Transverse colon (tissue), 4 donors: ENCODE results near the gene SF3B6. TPM values are rescaled to one million over a fixed set of nuclear protein-coding genes. Genes with fewer than 3 reads are reported as not detected.

ENCODE experiments used
- DNase-seq: peaks from one replicate; pipeline ENCODE4 v3.0.0-alpha.2; 2019
- H3K27ac ChIP-seq, 4 donors: fragments of 200-600 bp; sonication (generic); 2 replicates each; pipeline ENCODE4 v1.5.1; 2016 to 2018; ENCODE audit warnings: inconsistent platforms in 4 of 4
- H3K27me3 ChIP-seq: fragments of 200-600 bp; sonication (generic); 2 replicates; pipeline ENCODE4 v1.5.1; 2017; ENCODE audit warnings: inconsistent platforms
- H3K36me3 ChIP-seq, 4 donors: fragments of 200-600 bp; sonication (generic); 2 replicates each; pipeline ENCODE4 v1.5.1; 2017 to 2019; ENCODE audit warnings: inconsistent platforms in 4 of 4
- H3K4me1 ChIP-seq, 4 donors: fragments of 200-600 bp; sonication (generic); 2 replicates each; pipeline ENCODE4 v1.5.1; 2017 to 2020; ENCODE audit warnings: inconsistent platforms in 4 of 4
- H3K4me3 ChIP-seq, 4 donors: fragments of 200-600 bp; sonication (generic); 1 replicate in 1 of 4; 2 replicates in 3 of 4; pipeline versions ENCODE4 v1.5.1 to v1.6.1; 2017 to 2019; ENCODE audit warnings: inconsistent platforms in 4 of 4
- H3K9me3 ChIP-seq, 2 donors: fragments of 200-600 bp; sonication (generic); 2 replicates each; pipeline ENCODE4 v1.5.1; 2017 to 2019; ENCODE audit warnings: inconsistent platforms in 2 of 2
- EP300 ChIP-seq: sonication (generic); formaldehyde crosslinking; IDR thresholded peaks from one replicate; pipeline ENCODE4 v1.6.1; 2017; ENCODE audit warnings: antibody characterized with exemption, low read depth
- POLR2A ChIP-seq: fragments of 450-650 bp; IDR thresholded peaks from one replicate; pipeline ENCODE4 v1.6.1; 2016; ENCODE audit warnings: antibody characterized with exemption, mild to moderate bottlenecking, moderate library complexity
- POLR2AphosphoS5 ChIP-seq, 3 donors: sonication (generic); formaldehyde crosslinking; IDR thresholded peaks; one replicate each; pipeline ENCODE4 v1.6.1; 2016; ENCODE audit warnings: antibody characterized with exemption in 3 of 3
- WGBS, 2 donors: methylation state at CpG; one replicate each; pipeline ENCODE4 v1.1.5; 2018; ENCODE audit warnings: low coverage in 1 of 2; 5-methylcytosine and 5-hydroxymethylcytosine counted together
- in situ Hi-C, 4 donors: fragments of 200-750 bp; cut with MboI; loops; one replicate each; pipeline versions ENCODE4 v1.15.0 to v1.15.1; 2017; ENCODE audit warnings: low sequenced_read_pairs in 3 of 4, low pct_ligation_motif_present in 1 of 4, low pct_unique_long_range_greater_than_20kb in 1 of 4
- intact Hi-C: fragments of 100-400 bp; cut with DNase I; formaldehyde crosslinking; loops from one replicate; pipeline ENCODE4 v1.15.1; 2023; ENCODE audit warnings: low total_unique reads
- total RNA-seq, 4 donors: library from RNA; depleted of rRNA; stranded (reverse); fragments of >200 nt; gene quantifications; one replicate each; pipeline ENCODE4 v1.1.0, GENCODE V29; 2016
- TF ChIP-seq, protein P1 (sequence below), 5 experiments: fragments of 200-600 bp in 3 of 5; fragments of 450-650 bp in 2 of 5; sonication (generic) in 3 of 5; IDR thresholded peaks; 1 replicate in 2 of 5; 2 replicates in 3 of 5; pipeline ENCODE4 v1.5.1; 2016 to 2017; ENCODE audit warnings: antibody characterized with exemption in 5 of 5, inconsistent platforms in 3 of 5, mild to moderate bottlenecking in 2 of 5, moderate library complexity in 1 of 5

SF3B6 gene
- total RNA-seq, 4 donors from 2014 or later, result 17.3 to 104 (median 93.2) TPM

DNA sequence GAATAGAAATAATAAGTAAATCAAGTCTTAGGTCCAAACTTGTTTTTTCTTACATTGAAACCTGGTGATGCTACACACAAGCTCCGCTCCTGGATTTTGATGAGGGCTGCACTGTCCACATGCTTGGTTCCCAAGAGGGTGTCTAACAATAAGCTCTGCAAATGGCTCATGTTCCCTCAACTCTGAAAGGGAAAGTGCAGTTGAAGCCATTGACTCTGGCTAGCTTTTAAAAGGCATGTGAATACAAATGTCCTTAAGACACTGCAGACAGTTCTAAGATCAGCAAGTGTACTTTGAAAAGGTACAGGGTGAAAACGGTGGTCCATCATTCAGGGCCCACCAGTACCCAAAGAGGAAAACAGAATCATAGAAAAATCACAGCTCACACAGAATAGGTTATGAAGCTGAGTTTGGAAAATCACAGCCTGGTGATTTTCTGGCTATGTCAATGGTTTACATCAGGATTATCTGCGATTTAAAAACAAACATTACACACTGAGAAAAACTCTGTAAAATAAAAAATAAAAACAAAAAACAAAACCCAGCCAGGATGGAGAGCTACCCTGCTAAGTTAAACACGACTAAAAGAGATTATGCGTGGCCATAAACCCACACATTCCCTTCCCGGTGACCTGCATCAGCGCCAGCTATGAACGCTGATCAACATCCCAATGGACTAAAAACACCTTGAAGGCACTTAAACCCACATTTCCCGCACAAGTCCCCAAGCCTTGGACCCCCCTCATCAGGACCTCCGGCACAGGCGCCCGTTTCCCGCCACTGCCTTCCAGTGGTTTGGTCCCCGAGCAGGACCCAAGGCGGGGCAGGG, 46.5 kb upstream of the SF3B6 start:
- in situ Hi-C loops, result no loop called here
- H3K27me3 ChIP-seq, result no peaks in the 10 kb centered on the region
- TF ChIP-seq POLR2AphosphoS5 (IDR thresholded peaks at IDR 0.05) (no peak), POLR2A (no peak), EP300 (no peak)
- TF ChIP-seq, protein P1, sequence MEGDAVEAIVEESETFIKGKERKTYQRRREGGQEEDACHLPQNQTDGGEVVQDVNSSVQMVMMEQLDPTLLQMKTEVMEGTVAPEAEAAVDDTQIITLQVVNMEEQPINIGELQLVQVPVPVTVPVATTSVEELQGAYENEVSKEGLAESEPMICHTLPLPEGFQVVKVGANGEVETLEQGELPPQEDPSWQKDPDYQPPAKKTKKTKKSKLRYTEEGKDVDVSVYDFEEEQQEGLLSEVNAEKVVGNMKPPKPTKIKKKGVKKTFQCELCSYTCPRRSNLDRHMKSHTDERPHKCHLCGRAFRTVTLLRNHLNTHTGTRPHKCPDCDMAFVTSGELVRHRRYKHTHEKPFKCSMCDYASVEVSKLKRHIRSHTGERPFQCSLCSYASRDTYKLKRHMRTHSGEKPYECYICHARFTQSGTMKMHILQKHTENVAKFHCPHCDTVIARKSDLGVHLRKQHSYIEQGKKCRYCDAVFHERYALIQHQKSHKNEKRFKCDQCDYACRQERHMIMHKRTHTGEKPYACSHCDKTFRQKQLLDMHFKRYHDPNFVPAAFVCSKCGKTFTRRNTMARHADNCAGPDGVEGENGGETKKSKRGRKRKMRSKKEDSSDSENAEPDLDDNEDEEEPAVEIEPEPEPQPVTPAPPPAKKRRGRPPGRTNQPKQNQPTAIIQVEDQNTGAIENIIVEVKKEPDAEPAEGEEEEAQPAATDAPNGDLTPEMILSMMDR (IDR thresholded peaks at IDR 0.05), result no peak
- peak overlapping the region; percentile 87 to 91 (median 88) for H3K27ac ChIP-seq
- no peaks in the 10 kb centered on the region for H3K36me3 ChIP-seq
- H3K4me1 ChIP-seq, result peaks cover 0 to 19% (median 8%) of the 10 kb centered on the region in 4 donors
- no peak for DNase-seq
- 9 to 10% methylated on average over 7 to 15 of the region's 15 CpGs for WGBS, 2 donors
- H3K4me3 ChIP-seq, result peak overlapping the region; percentile 70 to 73 (median 73)
- intact Hi-C loops, result no loop called here
- H3K9me3 ChIP-seq, result no peaks in the 10 kb centered on the region

GRCh38 chr2:24121469-24121868, 45.3 kb upstream of the SF3B6 start:
- no peak for DNase-seq
- Histone ChIP-seq H3K9me3 (no peaks in the 10 kb centered on the region), H3K27me3 (no peaks in the 10 kb centered on the region), H3K4me1 (peaks cover 0 to 19% (median 8%) of the 10 kb centered on the region in 4 donors), H3K27ac (peak overlapping the region in 1 of 4 donors; percentile 14), H3K36me3 (no peaks in the 10 kb centered on the region), H3K4me3 (no peak overlapping the region)
- intact Hi-C loops, result no loop called here
- no peak for TF ChIP-seq POLR2A
- in situ Hi-C loops, result no loop called here
- WGBS, 2 donors, result 75 to 80% methylated on average over 4 of the region's 4 CpGs

- in situ Hi-C loops, result no loop called here
Observed at GRCh38 chr2:24121066-24121465, 44.9 kb upstream of the SF3B6 start.

DNA sequence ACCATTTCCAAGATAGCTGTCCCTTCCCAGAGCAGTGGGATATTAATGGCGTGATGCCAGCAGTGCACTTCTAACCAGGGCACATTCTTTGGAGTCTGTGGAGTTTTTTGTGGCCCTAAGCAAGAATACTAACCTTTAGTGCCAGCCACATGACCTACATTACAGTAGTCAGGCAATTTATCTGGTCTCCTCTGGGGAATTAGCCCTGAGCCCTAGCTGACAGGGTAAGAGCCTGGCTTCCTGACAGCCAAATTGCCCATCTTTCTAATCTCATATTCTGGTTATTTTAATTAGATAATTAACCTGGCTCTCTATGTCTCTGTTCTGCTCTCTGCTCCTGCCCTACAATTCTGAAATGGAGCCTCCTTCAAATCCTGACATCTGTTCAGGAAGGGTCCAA, 41.8 kb upstream of the SF3B6 start:
- no peaks in the 10 kb centered on the region for H3K9me3 ChIP-seq
- DNase-seq, result no peak
- H3K4me1 ChIP-seq, result peaks cover 0 to 7% (median 5%) of the 10 kb centered on the region in 4 donors
- TF ChIP-seq, protein P1 (IDR thresholded peaks at IDR 0.05), result no peak
- no peak for TF ChIP-seq POLR2A
- TF ChIP-seq EP300, result no peak
- no peak for TF ChIP-seq POLR2AphosphoS5 (IDR thresholded peaks at IDR 0.05)
- no peak overlapping the region for H3K4me3 ChIP-seq
- no peaks in the 10 kb centered on the region for H3K27me3 ChIP-seq
- H3K27ac ChIP-seq, result no peak overlapping the region
- 81 to 86% methylated on average over 1 of the region's 1 CpG for WGBS, 2 donors
- in situ Hi-C loops (no loop called here), intact Hi-C loops (no loop called here)
- H3K36me3 ChIP-seq, result no peaks in the 10 kb centered on the region

More at GRCh38 chr2:24121066-24121465, 44.9 kb upstream of the SF3B6 start:
- H3K27me3 ChIP-seq, result no peaks in the 10 kb centered on the region
- H3K36me3 ChIP-seq, result no peaks in the 10 kb centered on the region
- TF ChIP-seq, protein P1 (IDR thresholded peaks at IDR 0.05), result no peak
- TF ChIP-seq POLR2A (no peak), EP300 (no peak), POLR2AphosphoS5 (IDR thresholded peaks at IDR 0.05) (no peak)
- no peak overlapping the region for H3K4me3 ChIP-seq
- 71 to 84% methylated on average over 5 of the region's 5 CpGs for whole genome bisulfite sequencing, 2 donors
- no peaks in the 10 kb centered on the region for H3K9me3 ChIP-seq
- intact Hi-C loops, result no loop called here
- DNase-seq, result no peak
- H3K4me1 ChIP-seq, result peaks cover 0 to 19% (median 8%) of the 10 kb centered on the region in 4 donors
- peak overlapping the region in 1 of 4 donors; percentile 14 for H3K27ac ChIP-seq
